GM19238 (cell line): ENCODE measurements around the gene TYW1.
"Not testable (repeated sequence)": the region's sequence is repeated elsewhere in the genome, so short reads cannot be mapped to it uniquely, and the experiment has no call there.

ENCODE experiments used
- DNase-seq: peaks from one replicate; pipeline ENCODE4 v3.0.0; 2011; ENCODE audit warnings: low spot score; ENCODE audit not compliant: insufficient read length

Gene TYW1

DNA sequence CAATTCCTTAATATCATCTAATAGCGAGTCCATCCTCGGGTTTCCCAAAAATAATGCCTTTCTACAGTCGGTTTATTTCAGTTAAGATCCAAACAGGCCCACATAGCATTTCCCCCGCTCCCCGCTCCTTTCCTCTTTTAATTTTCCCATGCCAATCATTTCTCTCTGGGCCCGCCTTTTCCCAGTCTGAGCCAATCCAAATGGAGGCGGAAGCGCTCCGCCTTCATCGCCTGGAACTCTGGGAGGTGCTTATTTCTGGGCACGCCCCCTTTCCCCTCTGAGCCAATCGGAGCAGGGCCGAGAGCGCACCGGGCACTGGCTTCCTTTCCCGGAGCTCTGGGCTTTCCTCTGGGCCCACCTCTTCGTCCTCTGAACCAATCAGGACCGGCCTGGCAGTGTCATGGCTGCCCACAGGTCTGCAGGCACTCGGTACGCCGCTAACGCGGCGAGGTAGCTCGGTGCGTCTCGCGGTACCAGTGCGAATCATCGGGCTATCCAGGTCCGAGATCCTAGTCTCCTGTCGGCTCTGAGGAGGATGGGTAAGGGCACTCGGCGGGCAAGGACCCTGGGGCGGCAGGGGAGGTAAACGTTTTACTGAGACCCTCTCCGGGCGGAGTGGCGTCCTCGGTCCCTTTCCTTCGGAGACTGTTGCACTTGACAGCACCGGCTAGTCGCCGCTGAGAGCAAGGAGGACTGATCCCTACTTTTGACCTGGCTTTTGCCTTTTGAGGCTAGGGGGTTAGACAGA, at the start of gene TYW1:
TSS of gene TYW1 (plus strand) at position 390 of the 748 bp plus-strand sequence. CDS start at position 536, 146 bp downstream.
- peak; percentile 51 for DNase-seq

GRCh38 chr7:66948480-66949109, 48.0 kb upstream of the TYW1 start:
- no peak for DNase-seq

DNA sequence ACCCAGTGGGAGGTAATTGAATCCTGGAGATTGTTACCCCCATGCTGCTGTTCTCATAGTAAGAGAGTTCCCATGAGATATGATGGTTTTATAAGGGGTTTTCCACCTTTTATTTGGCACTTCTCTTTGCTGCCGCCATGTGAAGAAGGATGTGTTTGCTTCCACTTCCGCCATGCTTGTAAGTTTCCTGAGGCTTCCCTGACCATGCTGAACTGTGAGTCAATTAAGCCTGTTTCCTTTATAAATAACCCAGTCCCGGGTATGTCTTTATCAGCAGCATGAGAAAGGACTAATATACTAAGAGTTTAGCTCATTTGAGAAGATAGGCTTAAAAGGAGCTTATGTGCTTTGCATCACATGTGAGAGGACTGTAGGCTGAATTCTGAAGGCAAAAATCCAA, 46.3 kb upstream of the TYW1 start:
- no peak for DNase-seq

DNA sequence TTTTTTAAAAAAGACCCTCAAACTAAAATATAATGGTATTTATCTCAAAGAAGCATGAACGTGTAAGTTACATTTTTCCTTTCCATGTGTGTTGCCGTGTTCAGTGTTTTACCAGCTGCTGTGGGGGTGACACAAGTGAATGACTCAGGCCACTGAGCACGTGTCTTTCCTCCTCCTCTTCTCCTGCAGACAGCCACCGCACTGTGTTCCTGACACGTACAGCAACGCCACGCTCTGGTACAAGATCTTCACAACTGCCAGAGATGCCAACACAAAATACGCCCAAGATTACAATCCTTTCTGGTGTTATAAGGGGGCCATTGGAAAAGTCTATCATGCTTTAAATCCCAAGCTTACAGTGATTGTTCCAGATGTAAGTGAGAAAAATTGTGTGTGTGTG, 45.9 kb upstream of the TYW1 start:
- DNase-seq = no peak

GRCh38 chr7:66952343-66953043, 44.1 kb upstream of the TYW1 start:
- no peak for DNase-seq

- DNase-seq = no peak
Observed at GRCh38 chr7:66953044-66953427, 43.6 kb upstream of the TYW1 start.

GRCh38 chr7:66957595-66958290, 38.9 kb upstream of the TYW1 start:
- DNase-seq = no peak

DNA sequence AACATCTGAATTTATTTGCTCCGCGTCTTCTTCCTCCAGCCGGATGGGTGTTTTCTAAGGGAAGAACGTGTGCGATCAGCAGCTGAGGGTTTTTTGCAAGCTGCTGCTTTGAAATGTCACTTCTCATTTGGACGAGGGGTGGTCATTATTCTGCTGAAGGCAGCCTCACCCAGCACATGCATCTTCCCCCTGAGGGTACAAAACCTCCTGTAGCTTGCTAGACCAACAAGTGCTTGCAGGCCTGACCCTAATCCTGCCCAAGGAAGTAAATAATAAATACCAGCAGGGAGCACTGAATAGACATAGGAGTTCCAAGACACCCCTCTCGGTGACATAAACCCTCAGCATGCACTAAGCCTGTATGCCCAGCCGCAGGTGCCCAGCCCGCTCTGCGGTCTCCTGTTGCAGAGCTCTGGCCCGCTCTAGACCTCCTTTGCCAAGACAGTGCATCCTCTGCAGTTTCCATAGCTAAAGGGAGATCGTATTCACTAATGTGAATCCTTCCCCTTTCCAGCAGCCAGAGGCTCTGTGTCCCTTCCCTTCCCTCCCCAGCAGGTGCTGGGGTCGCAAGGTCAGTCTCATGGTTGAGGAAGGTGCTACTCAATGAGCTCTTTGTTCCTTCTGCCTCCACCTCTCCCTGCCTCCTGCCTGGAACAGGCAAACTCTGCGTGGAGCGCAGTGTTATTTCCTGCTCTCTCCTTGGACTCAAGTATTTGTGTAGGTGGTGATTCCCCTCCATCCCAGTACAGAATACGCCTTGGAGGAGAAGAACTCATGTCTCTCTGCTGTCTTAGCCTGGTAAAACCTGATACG, 37.9 kb upstream of the TYW1 start:
- DNase-seq = no peak

- no peak for DNase-seq
Observed at GRCh38 chr7:66960192-66960591, 36.4 kb upstream of the TYW1 start.

DNA sequence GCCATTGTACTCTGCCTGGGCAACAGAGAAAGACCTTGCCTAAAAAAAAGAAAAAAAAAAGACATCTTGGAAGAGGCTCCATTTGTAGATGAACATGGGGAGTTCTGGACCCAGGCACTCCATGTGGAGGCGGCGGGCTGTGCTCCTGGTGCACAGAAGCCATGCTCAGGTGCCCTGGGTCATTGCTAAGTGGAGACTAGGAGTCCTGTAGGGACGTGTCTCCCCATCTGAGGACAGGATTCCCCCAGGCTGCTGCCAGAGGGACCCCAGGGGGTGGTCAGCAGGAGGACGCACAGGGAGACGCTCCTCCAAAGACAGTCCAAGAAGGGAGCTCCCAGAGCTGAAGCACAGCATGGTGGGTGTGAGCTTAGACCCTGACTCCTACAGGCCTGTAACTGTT, 35.5 kb upstream of the TYW1 start:
- DNase-seq = no peak

DNA sequence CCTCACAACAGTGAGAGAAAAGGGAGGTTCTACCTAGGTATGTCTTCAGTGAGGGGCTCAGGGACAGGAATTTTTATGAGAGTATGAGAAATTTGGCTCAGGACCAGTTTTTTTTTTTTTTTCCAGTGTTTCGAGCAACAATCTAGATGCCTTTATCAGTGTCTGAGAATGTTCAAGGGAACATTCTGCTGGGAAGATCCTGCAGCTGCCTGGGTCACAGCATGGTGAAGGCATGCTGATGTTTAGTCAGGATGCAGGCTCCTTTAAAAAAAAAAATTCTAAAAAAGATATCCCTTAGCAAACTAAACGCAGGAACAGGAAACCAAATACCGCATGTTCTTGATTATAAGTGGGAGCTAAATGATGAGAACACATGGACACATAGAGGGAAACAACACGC, 32.2 kb upstream of the TYW1 start:
- DNase-seq = no peak

DNA sequence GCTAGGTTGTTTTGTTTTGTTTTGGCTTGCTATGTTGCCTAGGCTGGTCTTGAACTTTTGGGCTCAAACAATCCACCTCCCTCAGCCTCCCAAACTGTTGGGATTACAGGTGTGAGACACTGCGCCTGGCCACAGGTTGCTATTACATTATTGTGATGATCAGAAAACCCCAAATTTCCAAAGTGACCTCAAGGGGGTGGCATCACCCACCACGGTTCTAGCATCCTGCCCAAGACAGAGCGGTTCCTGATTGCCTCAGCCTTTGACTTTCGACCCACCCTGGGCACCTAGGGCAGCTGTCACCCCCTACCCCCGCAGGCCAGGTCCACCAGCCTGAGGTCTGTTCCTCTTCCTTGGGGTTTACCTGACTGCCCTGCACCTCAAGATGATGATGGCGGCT, 29.6 kb upstream of the TYW1 start:
- no peak for DNase-seq

DNA sequence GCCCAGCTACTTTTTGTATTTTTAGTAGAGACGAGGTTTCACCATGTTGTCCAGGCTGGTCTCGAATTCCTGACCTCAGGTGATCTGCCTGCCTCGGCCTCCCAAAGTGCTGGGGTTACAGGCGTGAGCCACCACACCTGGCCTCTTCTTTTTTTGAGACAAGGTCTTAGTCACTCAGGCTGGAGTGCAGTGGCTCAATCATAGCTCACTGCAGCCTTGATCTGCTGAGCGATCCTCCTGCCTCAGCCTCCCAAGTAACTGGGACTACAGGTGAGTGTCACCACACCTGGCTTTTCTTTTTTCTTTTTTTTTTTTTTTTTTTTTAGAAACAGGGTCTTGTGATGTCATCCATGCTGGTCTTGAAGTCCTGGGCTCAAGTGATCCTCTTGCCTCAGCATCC, 27.6 kb upstream of the TYW1 start:
- not testable (repeated sequence) for DNase-seq

DNA sequence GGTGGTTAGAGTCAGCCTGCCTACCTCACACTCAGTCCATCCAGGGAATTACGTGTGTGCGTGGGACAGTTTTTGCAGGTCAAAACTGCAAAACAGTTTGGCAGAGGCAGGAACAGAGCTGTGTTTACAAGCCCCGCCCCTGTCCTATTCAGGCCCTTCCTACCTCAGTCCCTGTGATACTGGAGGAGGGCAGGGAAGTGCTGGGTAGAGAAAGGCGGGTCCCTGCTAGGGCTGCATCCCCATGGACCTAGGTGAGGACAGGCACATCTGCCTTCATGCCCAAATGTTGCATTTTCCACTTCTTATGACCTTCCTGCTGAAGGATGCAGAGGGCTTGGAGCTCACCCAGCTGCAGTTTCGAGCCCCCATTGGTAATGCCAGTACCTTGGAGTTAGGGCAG, 26.3 kb upstream of the TYW1 start:
- DNase-seq = no peak

- DNase-seq = no peak
Observed at GRCh38 chr7:66974986-66975590, 21.5 kb upstream of the TYW1 start.

DNA sequence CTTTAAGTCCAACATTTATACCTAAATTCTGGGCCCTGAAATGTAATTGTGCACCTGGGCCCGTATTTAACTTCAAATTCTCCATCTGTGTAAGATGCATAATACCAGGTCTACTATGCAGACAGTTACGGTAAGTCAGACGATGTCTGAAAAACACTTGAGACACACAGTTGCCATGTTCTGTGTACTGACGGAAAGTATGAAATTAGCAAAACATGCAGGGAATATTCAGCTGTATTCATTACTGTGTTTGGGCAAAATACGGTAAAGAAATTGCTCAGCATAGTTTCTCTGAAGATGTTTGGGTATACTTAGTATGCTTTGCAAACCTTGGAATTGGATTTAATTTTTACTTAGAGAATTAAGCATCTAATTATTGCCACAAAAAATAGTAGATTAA, 18.3 kb upstream of the TYW1 start:
- DNase-seq = not testable (repeated sequence)

- not testable (repeated sequence) for DNase-seq
Observed at GRCh38 chr7:66979013-66979412, 17.6 kb upstream of the TYW1 start.

DNA sequence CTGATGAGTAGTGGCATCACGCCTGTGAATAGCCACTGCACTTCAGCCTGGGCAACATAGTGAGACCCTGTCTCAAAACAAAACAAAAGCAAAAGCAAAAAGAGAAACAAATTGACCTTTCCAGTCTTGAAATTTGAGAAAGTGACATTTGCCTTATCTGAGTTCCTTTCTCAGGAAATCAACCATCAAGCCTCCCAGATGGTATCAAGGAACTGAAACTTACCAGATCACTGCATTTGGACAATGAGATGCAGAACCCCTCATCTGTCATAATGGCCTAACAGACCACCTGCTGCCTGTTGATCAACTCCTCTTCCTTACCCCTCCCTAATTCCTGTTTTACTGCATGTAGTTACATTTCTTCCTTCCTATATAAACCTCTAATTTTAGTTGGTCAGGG, 16.3 kb upstream of the TYW1 start:
- DNase-seq = not testable (repeated sequence)

GRCh38 chr7:66989552-66989951, 7.1 kb upstream of the TYW1 start:
- DNase-seq = not testable (repeated sequence)

DNA sequence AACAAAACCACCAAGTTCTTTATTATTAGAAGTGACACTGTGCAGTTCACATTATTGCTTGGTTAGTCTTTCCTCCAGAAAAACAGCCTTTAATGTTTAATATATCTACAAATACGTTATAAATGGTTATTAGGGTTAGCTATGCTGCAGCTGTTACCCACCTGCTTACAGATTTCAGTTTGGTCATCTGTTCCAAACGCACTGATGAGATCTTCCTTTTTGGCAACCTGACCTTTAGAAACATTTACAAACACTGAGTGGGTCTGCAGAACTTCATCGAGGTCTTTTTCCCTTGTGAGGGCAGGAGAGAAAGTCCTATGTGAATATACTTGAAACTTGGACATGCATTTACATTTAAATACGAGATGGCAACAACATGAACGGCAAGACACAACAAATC, 2.6 kb upstream of the TYW1 start:
- not testable (repeated sequence) for DNase-seq

DNA sequence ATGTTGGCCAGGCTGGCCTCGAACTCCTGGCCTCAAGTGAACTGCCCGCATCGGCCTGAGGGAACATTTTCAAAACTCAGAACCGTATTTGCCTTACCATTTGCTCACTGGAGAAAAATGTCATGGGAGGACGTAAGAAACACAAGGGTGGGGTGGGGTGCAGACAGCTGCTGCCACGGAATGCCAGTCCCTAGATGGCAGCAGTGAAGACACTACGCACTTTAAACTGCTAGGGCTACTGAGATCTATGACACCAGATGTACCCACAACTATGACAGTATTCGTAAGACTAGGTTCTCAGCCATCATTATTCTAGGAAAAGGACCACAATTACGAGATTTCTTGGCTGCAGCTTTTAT, 2.0 kb upstream of the TYW1 start:
- not testable (repeated sequence) for DNase-seq
